ENCODE measurements around the gene SH3BP1.

DNA sequence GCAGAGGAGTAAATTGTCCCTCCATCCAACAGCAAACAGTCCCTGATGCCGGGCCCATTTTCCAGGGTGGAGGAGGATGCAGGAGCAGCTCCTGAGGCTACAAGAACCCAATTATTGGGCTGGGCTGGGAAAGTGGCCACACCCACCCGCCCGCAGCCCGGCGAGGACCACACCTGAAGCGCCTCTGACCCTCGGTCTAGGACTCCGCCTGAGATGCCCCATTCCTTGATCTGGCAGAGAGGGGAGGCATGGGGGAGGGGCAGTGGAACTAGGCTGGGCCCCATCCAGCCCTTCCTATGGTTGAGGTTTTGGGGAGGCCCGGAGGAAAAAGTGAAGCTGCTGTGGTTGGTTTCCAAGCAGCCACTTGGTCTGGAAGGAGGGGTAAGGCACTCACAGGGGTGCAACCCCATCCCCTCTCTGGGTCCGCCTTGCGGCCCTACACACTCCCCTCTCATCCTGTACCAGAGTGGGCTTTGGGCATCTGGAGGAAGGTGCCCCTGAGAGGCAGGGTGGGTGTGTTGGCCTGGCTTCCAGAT, 33.5 kb downstream of the SH3BP1 start:
- TF ChIP-seq POLR2A (IDR thresholded peaks at IDR 0.05; ENCODE audit: low read depth, low read length), result no peak
- TF ChIP-seq POLR2AphosphoS5 (IDR thresholded peaks at IDR 0.05; ENCODE audit: low read depth, low read length), result no peak
- TF ChIP-seq TAF1 (IDR thresholded peaks at IDR 0.05; ENCODE audit: borderline replicate concordance, low read depth, low read length), result no peak

Data from GM12892 (cell line).